Activated T-helper 9 cell treated with anti-CD3 and anti-CD28 coated beads, Interleukin-2, amount 50 U/mL, for 16 hours (primary cell): ENCODE results near the gene SPSB2.
A peak's percentile ranks its signal among the peaks of the same experiment; 100 is the strongest.

Experiments used
- DNase-seq: peaks from one replicate; pipeline ENCODE4 v3.0.0-alpha.2; 2020; ENCODE audit warnings: low read depth

SPSB2 gene

DNA sequence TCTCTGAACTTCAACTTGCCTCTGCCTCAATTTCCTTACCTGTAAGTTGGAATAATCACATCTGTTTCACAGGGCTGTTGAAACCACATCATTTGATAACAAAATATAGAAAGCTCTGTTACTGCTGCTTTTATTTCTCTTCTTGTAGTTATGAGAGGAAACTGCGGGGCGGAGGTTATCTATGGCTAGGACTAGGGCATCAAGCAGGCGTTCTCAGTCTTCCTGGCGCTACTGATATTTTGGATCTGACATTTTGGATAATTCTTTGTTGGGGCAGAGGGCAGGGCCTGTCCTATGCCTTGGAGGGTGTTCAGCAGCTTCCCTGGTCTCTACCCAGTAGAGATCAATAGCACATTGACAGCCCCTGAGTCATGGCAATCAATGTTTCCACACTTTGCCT, 41.0 kb downstream of the SPSB2 start:
- DNase-seq = no peak

DNA sequence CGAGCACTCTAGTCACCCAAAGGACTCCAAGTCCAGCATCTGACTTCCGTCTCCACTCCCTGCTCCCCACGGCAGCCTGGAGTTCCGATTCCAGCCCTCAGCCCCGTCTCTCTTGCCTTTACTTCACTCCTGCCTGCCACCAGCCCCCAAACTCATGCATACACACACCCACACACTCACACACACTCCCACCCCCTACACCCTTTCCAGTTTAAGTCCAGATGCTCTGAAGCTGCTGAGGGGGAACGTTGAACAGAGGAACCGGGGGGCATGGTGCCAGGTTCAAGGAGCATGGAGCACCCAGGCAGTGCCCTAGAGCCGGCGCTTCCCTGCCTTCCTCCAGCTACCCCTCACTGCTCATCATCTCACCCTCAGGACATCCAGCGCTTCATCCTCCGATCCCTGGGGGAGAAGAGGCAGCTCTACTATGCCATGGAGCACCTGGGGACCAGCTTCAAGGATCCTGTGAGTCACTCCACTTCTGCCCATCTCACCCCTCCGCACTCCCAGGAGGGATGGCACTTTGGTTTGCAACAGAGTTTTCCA, 41.6 kb downstream of the SPSB2 start:
- no peak for DNase-seq

DNA sequence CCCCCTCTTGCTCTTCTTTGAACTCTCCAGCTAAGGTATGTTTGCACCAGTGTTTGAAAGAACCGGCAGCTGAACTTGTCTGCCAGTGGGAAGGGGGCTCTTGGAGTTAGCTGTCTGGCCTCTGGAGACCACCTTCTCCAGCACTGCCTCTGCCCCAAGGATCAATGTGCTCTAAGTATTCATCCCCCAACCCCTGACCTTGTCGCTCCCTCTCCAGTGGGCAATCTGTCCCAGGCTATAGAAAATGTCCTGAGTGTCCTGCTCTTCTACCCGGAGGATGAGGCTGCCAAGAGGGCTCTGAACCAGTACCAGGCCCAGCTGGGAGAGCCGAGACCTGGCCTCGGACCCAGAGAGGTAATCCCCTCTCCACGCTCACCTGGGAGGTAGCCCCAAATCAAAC, 42.1 kb downstream of the SPSB2 start:
- no peak for DNase-seq

DNA sequence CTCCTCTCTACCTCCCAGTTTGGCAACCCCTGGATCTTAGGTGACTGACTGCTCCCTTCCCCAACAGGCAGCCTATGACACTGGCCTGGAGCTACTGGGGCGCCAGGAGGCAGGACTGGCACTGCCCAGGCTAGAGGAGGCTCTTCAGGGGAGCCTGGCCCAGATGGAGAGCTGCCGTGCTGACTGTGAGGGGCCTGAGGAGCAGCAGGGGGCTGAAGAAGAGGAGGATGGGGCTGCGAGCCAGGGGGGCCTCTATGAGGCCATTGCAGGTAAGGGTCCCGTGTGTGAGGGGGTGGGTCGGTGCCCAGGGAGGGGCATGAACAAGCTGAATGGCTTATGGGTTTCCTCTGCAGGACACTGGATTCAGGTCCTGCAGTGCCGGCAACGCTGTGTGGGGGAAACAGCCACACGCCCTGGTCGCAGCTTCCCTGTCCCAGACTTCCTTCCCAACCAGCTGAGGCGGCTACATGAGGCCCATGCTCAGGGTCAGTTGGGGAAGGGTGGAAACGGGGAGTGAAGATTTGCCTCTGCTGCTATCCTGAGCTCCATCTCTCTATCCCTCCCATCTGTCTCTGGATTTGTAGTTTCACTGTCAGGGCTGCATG, 42.7 kb downstream of the SPSB2 start:
- DNase-seq = no peak

DNA sequence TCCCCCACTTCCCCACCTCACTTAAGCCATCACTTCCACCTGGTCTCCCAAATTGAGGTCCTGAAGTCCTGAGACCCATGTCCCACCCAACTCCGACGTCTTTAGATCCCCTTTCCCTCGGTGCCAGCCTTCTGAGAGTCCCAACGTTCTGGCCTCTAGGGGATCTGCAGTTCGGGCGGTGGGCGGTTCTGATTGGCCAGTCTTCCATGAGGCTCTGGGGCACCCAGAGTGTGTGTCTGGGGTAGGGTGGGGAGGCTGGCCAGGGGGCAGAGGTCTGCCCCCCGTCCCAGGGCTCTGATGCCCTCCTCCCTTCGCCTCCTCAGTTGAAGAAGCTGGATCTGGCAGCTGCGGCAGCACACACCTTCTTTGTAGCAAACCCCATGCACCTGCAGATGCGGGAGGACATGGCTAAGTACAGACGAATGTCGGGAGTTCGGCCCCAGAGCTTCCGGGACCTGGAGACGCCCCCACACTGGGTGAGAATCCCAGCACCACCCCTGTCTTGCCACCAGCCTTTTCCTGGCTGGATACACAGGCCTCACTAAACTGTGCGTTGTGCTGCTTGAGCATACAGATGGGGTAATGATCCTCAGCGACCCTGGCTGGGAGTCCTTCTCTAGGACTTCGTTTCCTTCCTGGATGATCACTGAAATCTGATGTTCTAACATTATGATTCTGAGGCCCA, 43.4 kb downstream of the SPSB2 start:
- DNase-seq = no peak

DNA sequence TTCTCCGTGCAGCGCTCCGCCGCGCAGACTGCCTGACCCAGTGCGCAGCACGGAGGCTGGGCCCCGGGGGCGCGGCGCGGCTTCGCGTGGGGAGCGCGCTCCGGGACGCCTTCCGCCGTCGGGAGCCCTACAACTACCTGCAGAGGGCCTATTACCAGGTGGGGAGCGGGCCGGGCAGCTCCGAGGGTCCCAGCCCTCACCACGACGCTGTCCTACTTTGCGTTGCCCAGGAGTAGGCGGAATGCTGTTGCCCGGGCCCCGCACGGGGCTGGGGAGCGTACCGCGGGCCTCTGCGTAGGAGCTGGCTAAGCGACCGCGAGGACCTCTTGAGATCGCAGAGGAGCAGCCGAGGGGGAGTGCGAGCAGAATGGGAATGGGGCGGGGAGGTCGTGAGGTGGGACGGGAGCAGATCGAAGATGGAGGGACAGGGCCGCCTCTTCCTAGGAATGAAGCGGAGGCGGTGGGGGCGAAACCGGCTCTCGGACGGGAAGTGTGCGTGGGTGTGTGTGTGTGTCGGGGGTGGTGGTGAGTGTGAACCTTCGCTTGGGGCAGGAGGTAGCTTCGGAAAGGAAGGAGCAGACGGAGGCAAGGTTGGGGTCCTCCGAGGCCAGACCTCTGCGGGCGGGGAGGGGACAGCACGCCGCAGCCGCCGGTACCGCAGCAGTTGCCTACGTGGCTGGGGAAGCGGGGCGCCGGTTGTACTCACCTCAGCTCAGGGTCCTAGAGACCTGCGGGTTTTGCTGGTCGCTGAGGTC, 44.1 kb downstream of the SPSB2 start:
- peak; percentile 17 for DNase-seq

DNA sequence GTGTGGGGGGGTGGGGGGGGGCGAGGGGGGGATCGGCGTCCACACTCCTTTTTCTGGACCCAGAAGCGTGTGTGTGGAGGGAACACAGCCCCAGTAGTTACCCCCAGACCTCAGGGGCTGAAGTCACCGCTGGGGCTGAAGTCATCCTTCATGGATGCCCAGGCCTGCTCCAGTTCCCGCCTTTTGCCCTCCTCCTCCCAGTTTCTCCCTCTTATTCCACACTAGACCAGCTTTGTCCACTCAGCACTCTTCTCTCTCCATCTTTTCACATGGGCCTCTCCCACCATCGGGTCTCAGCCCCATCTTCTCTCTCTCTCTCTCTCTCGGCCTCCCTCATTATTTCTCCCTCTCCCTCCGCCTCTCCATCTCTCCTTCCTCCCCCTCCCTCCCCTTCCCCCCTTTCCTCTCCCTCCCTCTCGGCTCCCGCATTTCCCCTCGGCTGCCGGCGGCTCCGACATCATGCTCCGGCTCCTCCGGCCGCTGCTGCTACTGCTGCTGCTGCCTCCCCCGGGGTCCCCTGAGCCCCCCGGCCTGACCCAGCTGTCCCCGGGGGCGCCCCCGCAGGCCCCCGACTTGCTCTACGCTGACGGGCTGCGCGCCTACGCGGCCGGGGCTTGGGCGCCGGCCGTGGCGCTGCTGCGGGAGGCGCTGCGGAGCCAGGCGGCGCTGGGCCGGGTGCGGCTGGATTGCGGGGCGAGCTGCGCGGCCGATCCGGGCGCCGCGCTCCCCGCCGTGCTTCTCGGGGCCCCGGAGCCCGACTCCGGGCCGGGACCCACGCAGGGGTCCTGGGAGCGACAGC, 44.9 kb downstream of the SPSB2 start, which contains the start of gene P3H3:
TSS of gene P3H3 (plus strand) at position 426 of the 799 bp plus-strand sequence. CDS start at position 460, 34 bp downstream.
- DNase-seq = no peak

DNA sequence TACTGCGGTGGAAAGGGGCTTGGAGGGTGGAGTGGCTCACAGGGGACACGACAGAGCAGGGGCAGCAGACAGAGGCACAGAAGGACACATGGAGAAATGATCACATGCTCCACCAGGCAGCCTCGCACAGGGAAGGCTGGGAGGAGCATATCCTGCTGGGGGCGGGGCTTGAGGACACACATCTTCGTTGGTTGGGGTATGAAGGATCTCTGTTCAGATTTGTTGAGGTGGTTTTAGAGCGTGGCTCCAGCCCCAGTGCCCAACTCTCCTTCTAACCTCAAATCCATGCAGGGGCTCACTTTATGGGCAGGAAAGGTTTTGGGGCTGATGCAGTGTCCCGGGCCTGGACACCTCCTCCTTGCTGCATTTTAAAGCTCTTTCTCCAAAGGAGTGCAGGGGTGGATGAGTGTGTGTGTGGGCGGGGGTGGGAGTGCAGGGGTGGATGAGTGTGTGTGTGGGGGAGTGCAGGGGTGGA, 45.6 kb downstream of the SPSB2 start:
- no peak for DNase-seq

DNA sequence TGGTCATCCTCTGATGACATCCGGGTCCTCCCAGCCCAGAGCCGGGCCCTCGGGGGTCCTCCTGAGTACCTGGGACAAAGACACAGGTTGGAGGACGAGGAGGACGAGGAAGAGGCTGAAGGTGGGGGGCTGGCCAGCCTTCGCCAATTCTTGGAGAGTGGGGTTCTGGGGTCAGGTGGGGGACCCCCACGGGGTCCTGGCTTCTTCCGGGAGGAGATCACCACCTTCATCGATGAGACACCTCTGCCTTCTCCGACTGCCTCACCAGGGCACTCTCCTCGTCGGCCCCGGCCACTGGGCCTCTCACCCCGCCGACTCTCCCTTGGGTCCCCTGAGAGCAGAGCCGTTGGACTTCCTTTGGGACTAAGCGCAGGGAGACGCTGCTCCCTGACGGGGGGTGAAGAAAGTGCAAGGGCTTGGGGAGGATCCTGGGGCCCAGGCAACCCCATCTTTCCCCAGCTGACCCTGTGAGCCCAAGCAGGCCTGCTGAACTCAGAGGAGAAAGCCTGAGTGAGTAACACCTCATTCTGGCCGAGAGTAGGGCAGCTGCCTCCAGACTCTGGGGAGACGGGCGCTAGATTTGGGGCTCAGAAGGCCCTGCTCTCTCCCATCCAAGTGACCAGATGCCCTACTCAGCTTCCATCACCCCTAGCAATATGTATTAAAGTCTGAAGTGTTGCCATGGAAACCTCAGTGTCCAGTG, 46.2 kb downstream of the SPSB2 start:
- DNase-seq = no peak

DNA sequence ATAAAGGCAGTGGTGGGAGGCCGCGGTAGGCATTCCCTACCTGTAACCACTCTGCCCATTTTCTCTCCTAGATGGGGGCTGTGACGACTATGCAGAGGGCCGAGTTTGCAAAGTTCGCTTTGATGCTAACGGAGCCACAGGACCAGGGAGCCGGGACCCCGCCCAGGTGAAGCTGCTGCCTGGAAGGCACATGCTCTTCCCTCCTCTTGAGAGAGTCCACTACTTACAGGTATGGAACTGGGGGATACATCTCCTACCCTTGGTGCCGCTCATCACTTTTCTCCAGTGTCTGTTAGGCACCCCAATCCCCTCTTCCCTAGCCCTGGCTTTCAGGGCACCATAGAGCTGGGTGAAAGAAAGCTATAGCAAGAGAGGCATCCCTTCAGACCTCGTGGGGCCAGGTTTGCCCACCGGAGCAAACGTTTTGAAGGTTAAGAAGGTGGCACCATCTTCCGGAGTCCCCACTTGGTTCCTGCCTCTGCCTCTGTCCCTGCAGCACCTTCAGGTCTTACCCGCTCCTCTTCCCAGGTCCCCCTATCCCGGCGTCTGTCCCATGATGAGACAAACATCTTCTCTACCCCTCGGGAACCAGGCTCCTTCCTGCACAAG, 46.9 kb downstream of the SPSB2 start:
- DNase-seq = no peak

DNA sequence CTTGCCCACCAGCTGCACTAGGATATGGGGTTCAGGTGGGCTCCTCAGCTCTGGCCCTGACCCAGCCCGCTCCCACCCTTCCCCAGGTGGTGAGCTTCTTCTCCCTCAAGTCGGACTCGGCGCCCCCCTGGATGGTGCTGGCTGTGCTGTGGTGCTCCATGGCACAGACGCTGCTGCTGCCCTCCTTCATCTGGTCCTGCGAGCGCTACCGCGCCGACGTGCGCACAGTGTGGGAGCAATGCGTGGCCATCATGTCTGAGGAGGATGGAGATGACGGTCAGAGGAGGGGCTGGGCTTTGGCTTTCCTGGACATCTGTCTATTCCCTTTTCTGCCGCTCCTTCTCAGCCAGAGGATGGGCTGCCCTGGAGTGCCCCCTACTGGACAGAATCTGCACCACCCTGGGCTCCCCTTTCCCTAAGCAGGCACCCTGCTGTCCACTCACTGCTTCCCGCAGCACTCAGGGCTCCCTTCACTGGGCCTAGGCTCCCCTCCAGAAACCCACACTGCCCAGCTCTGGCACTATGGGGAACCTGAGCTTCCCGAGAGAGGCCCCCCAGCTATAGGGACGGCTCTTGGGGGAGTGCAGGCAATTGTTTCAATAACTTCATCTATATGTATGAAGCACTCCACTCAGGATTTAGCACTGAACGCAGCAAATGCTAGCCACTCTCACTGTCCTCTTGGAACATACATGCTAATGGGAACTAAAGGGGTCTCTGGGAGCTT, 47.5 kb downstream of the SPSB2 start:
- DNase-seq = peak; percentile 69

DNA sequence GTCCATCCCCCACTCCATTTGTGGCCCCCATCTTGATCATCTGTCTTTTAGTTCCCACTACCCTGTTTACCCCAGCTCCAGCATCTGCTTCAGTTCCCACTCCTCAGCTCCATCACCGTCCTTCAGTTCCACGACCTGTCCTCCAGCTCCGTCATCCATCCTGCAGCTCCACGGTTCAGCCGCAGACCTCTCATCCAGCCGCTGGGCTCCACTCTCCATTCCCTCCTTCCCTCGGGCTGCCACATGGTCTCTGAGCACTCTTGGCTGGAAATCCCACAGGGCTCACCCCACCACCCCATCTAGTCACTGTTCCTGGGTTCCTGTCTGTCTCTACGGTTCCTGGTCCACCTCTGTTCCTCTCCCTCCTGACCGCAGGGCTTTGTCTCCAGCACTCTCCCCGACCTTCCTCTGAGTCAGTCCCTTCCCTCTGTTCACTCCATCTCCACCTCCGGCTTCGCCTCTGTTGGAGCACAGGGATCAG, 48.2 kb downstream of the SPSB2 start:
- DNase-seq = no peak

DNA sequence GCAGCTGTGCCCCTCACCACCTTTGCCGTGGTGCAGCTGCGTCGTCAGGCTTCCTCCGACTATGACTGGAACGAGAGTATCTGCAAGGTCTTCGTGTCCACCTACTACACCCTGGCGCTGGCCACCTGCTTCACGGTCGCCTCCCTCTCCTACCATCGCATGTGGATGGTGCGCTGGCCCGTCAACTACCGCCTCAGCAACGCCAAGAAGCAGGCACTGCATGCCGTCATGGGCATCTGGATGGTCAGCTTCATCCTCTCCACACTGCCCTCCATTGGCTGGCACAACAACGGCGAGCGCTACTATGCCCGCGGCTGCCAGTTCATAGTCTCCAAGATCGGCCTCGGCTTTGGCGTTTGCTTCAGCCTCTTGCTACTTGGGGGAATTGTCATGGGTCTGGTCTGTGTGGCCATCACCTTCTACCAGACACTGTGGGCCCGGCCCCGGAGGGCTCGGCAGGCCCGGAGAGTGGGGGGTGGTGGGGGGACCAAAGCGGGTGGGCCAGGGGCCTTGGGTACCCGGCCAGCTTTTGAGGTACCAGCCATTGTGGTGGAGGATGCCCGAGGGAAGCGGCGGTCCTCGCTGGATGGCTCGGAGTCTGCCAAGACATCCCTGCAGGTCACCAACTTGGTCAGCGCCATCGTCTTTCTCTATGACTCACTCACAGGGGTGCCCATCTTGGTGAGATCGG, 48.9 kb downstream of the SPSB2 start:
- no peak for DNase-seq

DNA sequence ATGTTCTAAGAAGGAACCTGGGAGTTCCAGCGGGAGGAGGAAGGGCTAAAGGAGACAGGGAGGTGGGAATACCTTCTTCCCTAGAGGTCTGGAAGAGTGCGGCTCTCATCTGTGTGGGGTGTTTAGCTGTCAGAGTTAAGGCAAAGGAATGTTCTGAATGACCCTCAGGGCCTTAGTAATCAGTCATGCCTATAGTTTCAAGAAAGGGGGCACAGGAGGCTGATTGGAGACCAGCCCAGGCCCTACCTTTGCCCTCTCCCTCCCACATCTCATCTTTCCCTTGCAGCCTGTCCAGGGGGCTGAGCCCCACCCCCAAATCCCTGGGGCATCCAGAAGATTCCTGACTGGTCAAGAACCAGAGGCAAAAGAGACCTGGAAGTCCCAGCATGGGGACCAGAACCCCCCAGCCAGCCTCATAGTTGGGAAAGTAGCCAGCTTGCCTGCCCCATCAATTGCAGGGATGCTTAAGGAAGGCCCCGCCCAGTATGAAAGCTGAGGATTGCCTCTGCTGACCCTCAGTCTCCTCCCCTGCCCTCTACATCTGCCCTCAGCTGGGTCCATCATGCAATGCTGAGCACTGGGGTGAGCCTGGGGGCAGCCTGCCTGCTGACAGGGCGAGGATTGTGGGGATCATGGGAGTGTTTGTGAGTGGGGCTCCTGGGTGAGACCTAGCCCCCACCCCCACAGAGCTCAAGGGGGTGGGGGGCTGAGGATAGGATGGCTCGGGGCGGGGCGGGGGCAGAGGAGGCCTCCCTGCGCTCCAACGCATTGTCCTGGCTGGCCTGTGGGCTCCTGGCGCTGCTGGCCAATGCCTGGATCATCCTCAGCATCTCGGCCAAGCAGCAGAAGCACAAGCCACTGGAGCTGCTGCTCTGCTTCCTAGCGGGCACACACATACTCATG, 49.7 kb downstream of the SPSB2 start:
- no peak for DNase-seq

DNA sequence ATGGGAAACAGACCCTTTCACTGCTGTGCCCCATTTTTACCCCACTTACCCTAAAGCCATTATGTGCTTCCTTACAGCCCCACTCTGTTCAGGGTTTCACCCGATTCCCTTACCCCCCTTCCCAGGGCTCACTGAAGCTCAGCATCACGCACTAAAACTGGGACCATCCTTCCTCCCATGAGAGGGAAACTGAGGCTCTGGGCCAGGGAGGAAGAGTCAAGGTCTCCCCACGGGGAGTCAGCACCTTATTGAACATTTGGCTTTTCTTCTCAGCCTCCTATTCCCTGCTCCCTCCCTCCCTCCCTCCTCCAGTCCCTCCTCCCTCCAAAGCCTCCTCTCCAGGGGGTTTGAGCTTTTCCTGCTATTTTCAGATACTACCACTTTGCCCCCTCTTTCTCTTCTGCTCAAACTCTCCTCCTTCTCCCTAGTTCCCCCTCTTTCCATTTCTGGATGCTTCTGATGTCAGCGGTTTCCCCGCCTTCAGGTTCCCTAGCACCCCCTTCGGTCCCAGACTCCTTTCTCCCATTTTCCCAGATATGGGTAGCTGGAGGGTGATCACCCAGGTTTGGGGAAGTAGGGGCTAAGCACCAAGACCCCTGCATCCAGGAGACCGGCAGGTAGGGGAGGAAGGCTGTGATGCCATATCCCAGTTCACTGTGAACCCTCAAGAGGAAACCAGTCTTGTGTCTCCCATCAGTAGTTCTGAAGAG, 50.5 kb downstream of the SPSB2 start:
- no peak for DNase-seq

DNA sequence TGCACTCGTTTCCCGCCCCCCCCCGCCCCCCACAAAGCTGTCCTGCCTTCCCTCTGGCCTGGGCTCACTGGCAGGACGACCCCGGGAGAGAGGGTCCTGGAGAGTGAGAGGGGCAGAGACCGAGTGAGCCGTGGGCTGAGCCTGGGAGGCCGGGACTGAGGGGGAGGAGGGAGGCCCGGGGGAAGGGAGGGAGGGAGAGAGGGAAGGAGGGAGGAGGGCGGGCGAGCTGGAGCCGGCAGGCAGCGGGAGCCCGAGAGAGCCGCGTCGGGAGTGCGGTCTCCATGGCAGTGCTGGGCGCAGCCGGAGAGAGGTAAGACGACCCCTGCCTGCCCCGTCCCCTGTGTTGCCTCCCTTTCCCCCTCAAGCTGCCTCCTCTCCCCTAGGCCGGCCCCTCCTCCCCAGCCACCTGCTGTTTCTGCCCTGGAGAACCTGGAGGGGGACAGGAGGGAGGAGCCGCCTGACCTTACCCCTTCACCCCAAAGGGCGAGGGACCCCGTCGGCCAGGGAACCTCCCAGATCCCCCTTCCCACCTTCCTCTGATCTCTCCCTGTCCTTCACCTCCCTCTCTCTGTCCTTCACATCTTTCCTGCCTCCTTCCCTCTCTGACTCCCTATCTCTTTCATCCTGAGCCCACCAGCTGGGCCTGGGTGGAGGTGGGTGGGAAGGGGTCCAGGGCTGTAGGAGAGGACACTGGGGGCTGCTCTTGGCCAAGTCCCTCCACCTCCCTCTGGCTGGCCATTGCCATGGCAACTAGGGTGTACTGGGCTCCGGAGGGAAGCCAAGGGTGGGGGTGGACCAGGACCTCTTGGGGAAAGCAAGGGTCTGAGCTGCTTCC, 51.3 kb downstream of the SPSB2 start, which contains the start of gene GPR162:
TSS of gene GPR162 (plus strand) at position 231 of the 835 bp plus-strand sequence. CDS start 2,078 bp downstream, outside the sequence.
- DNase-seq = no peak
